ENCODE results near the gene CRACDL.

CRACDL gene

GRCh38 chr2:98803405-98804264 lies 132.4 kb downstream of the CRACDL start:
- DNase-seq (ENCODE audit: low read depth in 3 of 3), result no peak

- no peak for DNase-seq (ENCODE audit: low read depth in 3 of 3)
Observed at GRCh38 chr2:98802344-98802743, 133.7 kb downstream of the CRACDL start.

- DNase-seq (ENCODE audit: low read depth in 3 of 3), result no peak
Observed at GRCh38 chr2:98801921-98802321, 134.1 kb downstream of the CRACDL start.

GRCh38 chr2:98801286-98801685 lies 134.7 kb downstream of the CRACDL start:
- DNase-seq (ENCODE audit: low read depth in 3 of 3), result no peak

GRCh38 chr2:98800330-98801064 lies 135.5 kb downstream of the CRACDL start:
- DNase-seq (ENCODE audit: low read depth in 3 of 3), result no peak

GRCh38 chr2:98799375-98800329 lies 136.4 kb downstream of the CRACDL start:
- no peak for DNase-seq (ENCODE audit: low read depth in 3 of 3)

GRCh38 chr2:98796775-98797544 lies 139.1 kb downstream of the CRACDL start:
- DNase-seq (ENCODE audit: low read depth in 3 of 3), result no peak

- DNase-seq (ENCODE audit: low read depth in 3 of 3), result no peak
Observed at GRCh38 chr2:98795891-98796676, 139.9 kb downstream of the CRACDL start.

GRCh38 chr2:98793897-98794830 lies 141.9 kb downstream of the CRACDL start:
- DNase-seq (ENCODE audit: low read depth in 3 of 3), result no peak

- no peak for DNase-seq (ENCODE audit: low read depth in 3 of 3)
Observed at GRCh38 chr2:98793275-98793674, 142.8 kb downstream of the CRACDL start.

- DNase-seq (ENCODE audit: low read depth in 3 of 3), result no peak
Observed at GRCh38 chr2:98790221-98790620, 145.8 kb downstream of the CRACDL start.

GRCh38 chr2:98787700-98788099 lies 148.3 kb downstream of the CRACDL start:
- DNase-seq (ENCODE audit: low read depth in 3 of 3), result no peak

- DNase-seq (ENCODE audit: low read depth in 3 of 3), result no peak
Observed at GRCh38 chr2:98786179-98786578, 149.8 kb downstream of the CRACDL start.

- DNase-seq (ENCODE audit: low read depth in 3 of 3), result no peak
Observed at GRCh38 chr2:98782570-98782969, 153.5 kb downstream of the CRACDL start.

- DNase-seq (ENCODE audit: low read depth in 3 of 3), result no peak
Observed at GRCh38 chr2:98781822-98782221, 154.2 kb downstream of the CRACDL start.

GRCh38 chr2:98778741-98779483 lies 157.1 kb downstream of the CRACDL start:
- DNase-seq (ENCODE audit: low read depth in 3 of 3), result no peak

- DNase-seq (ENCODE audit: low read depth in 3 of 3), result no peak
Observed at GRCh38 chr2:98778151-98778550, 157.9 kb downstream of the CRACDL start.

- no peak for DNase-seq (ENCODE audit: low read depth in 3 of 3)
Observed at GRCh38 chr2:98777710-98778109, 158.3 kb downstream of the CRACDL start.
